ENCODE measurements around the gene C22orf42.
"Not testable (repeated sequence)": the region's sequence is repeated elsewhere in the genome, so short reads cannot be mapped to it uniquely, and the experiment has no call there.

DNA sequence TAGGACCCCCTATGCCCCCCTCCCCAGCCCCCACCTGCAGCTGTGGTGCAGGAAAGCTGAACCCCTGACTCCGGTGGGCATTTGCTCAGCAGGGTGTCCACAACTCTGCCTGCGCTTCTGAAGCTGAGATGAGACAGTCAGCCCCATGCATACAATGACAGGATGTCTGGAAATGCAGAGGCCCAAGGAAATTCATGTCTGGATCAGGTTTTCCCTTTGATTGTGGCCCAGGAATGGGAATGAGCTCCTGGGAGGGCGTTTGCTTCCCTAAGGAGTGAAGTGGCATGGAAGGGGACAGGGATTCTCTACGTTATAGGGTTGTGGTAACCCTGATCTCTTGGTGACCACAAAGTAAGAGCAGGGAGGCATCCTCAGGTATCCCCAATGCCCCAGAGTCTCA lies 22.2 kb downstream of the C22orf42 start:
- TF ChIP-seq, protein P1, sequence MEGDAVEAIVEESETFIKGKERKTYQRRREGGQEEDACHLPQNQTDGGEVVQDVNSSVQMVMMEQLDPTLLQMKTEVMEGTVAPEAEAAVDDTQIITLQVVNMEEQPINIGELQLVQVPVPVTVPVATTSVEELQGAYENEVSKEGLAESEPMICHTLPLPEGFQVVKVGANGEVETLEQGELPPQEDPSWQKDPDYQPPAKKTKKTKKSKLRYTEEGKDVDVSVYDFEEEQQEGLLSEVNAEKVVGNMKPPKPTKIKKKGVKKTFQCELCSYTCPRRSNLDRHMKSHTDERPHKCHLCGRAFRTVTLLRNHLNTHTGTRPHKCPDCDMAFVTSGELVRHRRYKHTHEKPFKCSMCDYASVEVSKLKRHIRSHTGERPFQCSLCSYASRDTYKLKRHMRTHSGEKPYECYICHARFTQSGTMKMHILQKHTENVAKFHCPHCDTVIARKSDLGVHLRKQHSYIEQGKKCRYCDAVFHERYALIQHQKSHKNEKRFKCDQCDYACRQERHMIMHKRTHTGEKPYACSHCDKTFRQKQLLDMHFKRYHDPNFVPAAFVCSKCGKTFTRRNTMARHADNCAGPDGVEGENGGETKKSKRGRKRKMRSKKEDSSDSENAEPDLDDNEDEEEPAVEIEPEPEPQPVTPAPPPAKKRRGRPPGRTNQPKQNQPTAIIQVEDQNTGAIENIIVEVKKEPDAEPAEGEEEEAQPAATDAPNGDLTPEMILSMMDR (conservative IDR thresholded peaks at IDR 0.05): not testable (repeated sequence)
- TF ChIP-seq ZFX (IDR thresholded peaks at IDR 0.05): not testable (repeated sequence)

All from C4-2B (cell line).